NB4 (cell line): Measurements from ENCODE around the gene TWSG1.

ENCODE experiments used
- DNase-seq: peaks from one replicate; pipeline ENCODE4 v3.0.0; 2010; ENCODE audit warnings: low read depth
- H3K4me3 ChIP-seq: one replicate; pipeline ENCODE4 v1.5.1; 2011; ENCODE audit warnings: mild to moderate bottlenecking, low read depth, low read length, moderate library complexity
- CTCF ChIP-seq: IDR thresholded peaks from one replicate; pipeline ENCODE4 v1.5.1; 2012; ENCODE audit warnings: low read depth, low read length
- MAX ChIP-seq: IDR thresholded peaks from 2 replicates; pipeline ENCODE4 v1.6.1; 2011; ENCODE audit warnings: low read depth, low read length
- MYC ChIP-seq: IDR thresholded peaks from 2 replicates; pipeline ENCODE4 v1.6.1; 2011; ENCODE audit warnings: low read depth, low read length
- POLR2A ChIP-seq: IDR thresholded peaks from 2 replicates; pipeline ENCODE4 v1.6.1; 2011; ENCODE audit warnings: mild to moderate bottlenecking; ENCODE audit not compliant: insufficient read length; ENCODE audit errors: extremely low read depth

Gene TWSG1

GRCh38 chr18:9321736-9322135 lies 12.8 kb upstream of the TWSG1 start:
- no peak for TF ChIP-seq POLR2A
- TF ChIP-seq CTCF: no peak
- no peak for TF ChIP-seq MYC
- TF ChIP-seq MAX: no peak
- DNase-seq: no peak
- H3K4me3 ChIP-seq: no peak overlapping the region

- TF ChIP-seq MYC (no peak), CTCF (no peak), POLR2A (no peak), MAX (no peak)
- DNase-seq: no peak
These were observed 11.8 kb upstream of the TWSG1 start for GRCh38 chr18:9322744-9323143.

GRCh38 chr18:9323750-9324445 lies 10.7 kb upstream of the TWSG1 start:
- H3K4me3 ChIP-seq: no peak overlapping the region
- DNase-seq: no peak
- no peak for TF ChIP-seq MYC
- TF ChIP-seq CTCF: no peak
- TF ChIP-seq POLR2A: no peak

More at GRCh38 chr18:9322744-9323143, 11.8 kb upstream of the TWSG1 start:
- H3K4me3 ChIP-seq: no peak overlapping the region

- no peak for DNase-seq
- TF ChIP-seq CTCF: no peak
- TF ChIP-seq POLR2A: no peak
- TF ChIP-seq MYC: no peak
- no peak overlapping the region for H3K4me3 ChIP-seq
These were observed 8.9 kb upstream of the TWSG1 start for GRCh38 chr18:9325716-9326115.

GRCh38 chr18:9328776-9329175 lies 5.8 kb upstream of the TWSG1 start:
- DNase-seq: no peak
- no peak for TF ChIP-seq CTCF
- no peak for TF ChIP-seq MYC
- no peak for TF ChIP-seq MAX
- H3K4me3 ChIP-seq: no peak overlapping the region

- TF ChIP-seq CTCF: no peak
- TF ChIP-seq POLR2A: no peak
- TF ChIP-seq MAX: no peak
- TF ChIP-seq MYC: no peak
- no peak overlapping the region for H3K4me3 ChIP-seq
- DNase-seq: no peak
These were observed 5.1 kb upstream of the TWSG1 start for GRCh38 chr18:9329471-9329870.
